ENCODE measurements around the gene SMYD3. TPM values are rescaled to one million over a fixed set of nuclear protein-coding genes. Genes with fewer than 3 reads are reported as not detected.

Gene SMYD3
- total and polyA plus RNA-seq, 2 donors (not counting 3 experiments of a cell fraction or from before 2014, with no cell fraction given), result 16.0 to 32.1 TPM

DNA sequence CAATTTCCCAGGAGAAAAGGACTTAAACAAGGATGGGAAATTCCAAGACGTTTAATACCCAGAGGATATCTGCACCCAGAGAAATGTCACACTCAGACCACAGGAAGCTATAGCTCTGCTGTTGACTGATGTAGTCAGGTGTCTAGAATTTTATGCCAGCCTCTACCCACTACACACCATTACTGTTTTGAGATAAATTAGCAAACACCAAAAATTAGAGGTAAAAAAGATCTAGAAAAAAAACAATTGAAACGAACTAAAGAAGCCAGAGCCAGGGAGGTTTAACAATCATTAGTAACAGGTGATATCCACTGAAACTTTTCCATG, 519.9 kb downstream of the SMYD3 start:
- CTCF ChIA-PET, result interaction anchor here (1.0 to 2.8 kb wide), 4 partner anchors 14 to 834 kb away, joined by 3 to 15 read pairs (median 6); no protein-coding TSS in a partner anchor
- Histone ChIP-seq H3K27me3 (ENCODE audit: control insufficient read depth in 2 of 2, insufficient read depth in 2 of 2, low read length in 2 of 2) (no peaks in the 10 kb centered on the region), H3K4me1 (ENCODE audit: control insufficient read depth, extremely low read depth, insufficient read depth, low read length) (peaks cover 12% of the 10 kb centered on the region), H2AFZ (ENCODE audit: low read depth, low read length) (no peak overlapping the region), H3K4me2 (ENCODE audit: insufficient read depth, low read length) (peak overlapping the region; percentile 72), H3K4me3 (replicated peaks in 1 of 3; ENCODE audit: insufficient read depth in 1 of 3, low read depth in 1 of 3, low read length in 3 of 3) (no peak overlapping the region), H3K27ac (ENCODE audit: insufficient read depth, low read depth, low read length) (no peak overlapping the region), H3K9ac (replicated peaks; ENCODE audit: extremely low read depth, insufficient read depth, low read length) (no peak overlapping the region), H3K79me2 (ENCODE audit: control insufficient read depth, insufficient read depth, low read length) (no peaks in the 10 kb centered on the region), H3K9me3 (replicated peaks; ENCODE audit: control insufficient read depth, insufficient read depth, low read length) (no peaks in the 10 kb centered on the region), H3K9me1 (replicated peaks; ENCODE audit: control insufficient read depth, extremely low read depth, insufficient read depth, low read length) (no peaks in the 10 kb centered on the region), H4K20me1 (replicated peaks; ENCODE audit: control insufficient read depth, extremely low read depth, insufficient read depth, low read length) (no peaks in the 10 kb centered on the region), H3K36me3 (ENCODE audit: control insufficient read depth in 2 of 2, extremely low read depth in 1 of 2, insufficient read depth in 2 of 2, low read length in 2 of 2) (no peaks in the 10 kb centered on the region)
- BruUV-seq (replicated peaks), result no TSS peak
- TF ChIP-seq GATA2 (IDR thresholded peaks at IDR 0.05; ENCODE audit: insufficient read depth, insufficient read length, low read depth, low read length), result peak; percentile 6
- TF ChIP-seq, protein P1, sequence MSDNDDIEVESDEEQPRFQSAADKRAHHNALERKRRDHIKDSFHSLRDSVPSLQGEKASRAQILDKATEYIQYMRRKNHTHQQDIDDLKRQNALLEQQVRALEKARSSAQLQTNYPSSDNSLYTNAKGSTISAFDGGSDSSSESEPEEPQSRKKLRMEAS (IDR thresholded peaks at IDR 0.05; ENCODE audit: insufficient read depth, insufficient read length), result no peak
- intact Hi-C loops (cut with micrococcal nuclease) (no loop called here), dilution Hi-C loops (cut with MboI; ENCODE audit: extremely low pct_ligation_motif_present, low sequenced_read_pairs) (no loop called here)
- POLR2A ChIA-PET, result no interaction called here
- DNase-seq (ENCODE audit: low read depth, low spot score), result no peak
- no peak for FAIRE-seq

DNA sequence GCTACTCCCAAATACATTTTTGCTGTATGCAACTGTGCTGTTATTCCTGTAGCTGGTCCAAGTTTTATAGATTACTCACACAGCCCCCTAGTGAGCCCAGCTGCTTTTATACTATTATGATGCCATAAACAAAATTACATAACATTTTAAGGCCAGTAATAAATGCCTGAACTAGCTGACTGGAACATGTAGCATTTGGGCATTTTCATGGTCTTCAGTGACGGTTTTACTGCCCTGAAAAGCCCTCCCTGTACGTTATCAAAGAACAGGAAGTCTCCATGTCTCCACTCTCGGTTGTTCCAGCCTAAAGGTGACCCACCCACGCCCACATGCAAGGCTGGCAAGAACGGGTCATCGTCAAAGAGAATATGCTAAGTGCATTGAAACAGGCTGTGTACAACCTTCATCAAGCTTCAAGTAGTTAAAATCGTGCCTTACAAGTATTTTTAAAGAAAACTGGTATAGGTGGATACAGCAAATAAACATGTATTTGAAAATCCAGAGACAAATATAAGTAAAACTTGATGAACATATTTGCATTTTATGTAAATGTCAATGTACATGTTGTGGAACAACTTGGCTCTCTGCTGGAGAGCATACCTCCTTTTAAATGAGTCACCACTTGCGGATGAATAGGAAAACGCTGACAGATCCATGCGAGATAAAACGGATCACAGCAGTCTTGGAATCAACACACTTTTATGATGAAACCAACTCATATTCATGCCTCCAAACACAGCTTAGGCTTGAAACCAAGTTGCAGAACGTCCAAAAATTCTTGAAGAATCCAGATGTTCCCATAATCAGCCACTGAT, 520.5 kb downstream of the SMYD3 start:
- no peak overlapping the region for H3K9ac ChIP-seq (replicated peaks; ENCODE audit: extremely low read depth, insufficient read depth, low read length)
- TF ChIP-seq FOS (IDR thresholded peaks at IDR 0.05; ENCODE audit: borderline replicate concordance, insufficient read depth, low read length), result peak; percentile 79
- TF ChIP-seq JUN (IDR thresholded peaks at IDR 0.05; ENCODE audit: borderline replicate concordance, insufficient read depth, insufficient read length, low read depth), result peak; percentile 79
- peak; percentile 94 for TF ChIP-seq GATA2 (IDR thresholded peaks at IDR 0.05; ENCODE audit: insufficient read depth, insufficient read length, low read depth, low read length)
- no peak for TF ChIP-seq MYC (IDR thresholded peaks at IDR 0.05; ENCODE audit: low read depth, low read length)
- H2AFZ ChIP-seq (ENCODE audit: low read depth, low read length), result peak overlapping the region; percentile 24
- peak; percentile 86 for DNase-seq (ENCODE audit: low read depth, low spot score)
- H3K36me3 ChIP-seq (ENCODE audit: control insufficient read depth in 2 of 2, extremely low read depth in 1 of 2, insufficient read depth in 2 of 2, low read length in 2 of 2), result no peaks in the 10 kb centered on the region
- intact Hi-C loops (cut with micrococcal nuclease) (loop anchor here (1.0 kb wide), 1 partner anchor 108 kb away; no protein-coding TSS in a partner anchor), dilution Hi-C loops (cut with MboI; ENCODE audit: extremely low pct_ligation_motif_present, low sequenced_read_pairs) (no loop called here)
- no peaks in the 10 kb centered on the region for H4K20me1 ChIP-seq (replicated peaks; ENCODE audit: control insufficient read depth, extremely low read depth, insufficient read depth, low read length)
- peak; percentile 85 for FAIRE-seq
- H3K4me2 ChIP-seq (ENCODE audit: insufficient read depth, low read length), result peak overlapping the region; percentile 72
- BruUV-seq (replicated peaks), result no TSS peak
- H3K79me2 ChIP-seq (ENCODE audit: control insufficient read depth, insufficient read depth, low read length), result no peaks in the 10 kb centered on the region
- CTCF ChIA-PET, result interaction anchor here (1.0 to 2.8 kb wide), 7 partner anchors 14 to 834 kb away, joined by 3 to 15 read pairs (median 4); no protein-coding TSS in a partner anchor
- POLR2A ChIA-PET, result no interaction called here
- no peaks in the 10 kb centered on the region for H3K27me3 ChIP-seq (ENCODE audit: control insufficient read depth in 2 of 2, insufficient read depth in 2 of 2, low read length in 2 of 2)
- peak overlapping the region; percentile 35 for H3K27ac ChIP-seq (ENCODE audit: insufficient read depth, low read depth, low read length)
- no peak overlapping the region for H3K4me3 ChIP-seq (replicated peaks in 1 of 3; ENCODE audit: insufficient read depth in 1 of 3, low read depth in 1 of 3, low read length in 3 of 3)
- peaks cover 12% of the 10 kb centered on the region for H3K4me1 ChIP-seq (ENCODE audit: control insufficient read depth, extremely low read depth, insufficient read depth, low read length)
- no peaks in the 10 kb centered on the region for H3K9me3 ChIP-seq (replicated peaks; ENCODE audit: control insufficient read depth, insufficient read depth, low read length)
- H3K9me1 ChIP-seq (replicated peaks; ENCODE audit: control insufficient read depth, extremely low read depth, insufficient read depth, low read length), result no peaks in the 10 kb centered on the region
